RPMI8226 (cell line): ENCODE measurements around the gene SMYD4.
"Not testable (repeated sequence)": the region's sequence is repeated elsewhere in the genome, so short reads cannot be mapped to it uniquely, and the experiment has no call there.

Experiments
- DNase-seq: peaks from one replicate; pipeline ENCODE4 v3.0.0-alpha.2; 2015

The SMYD4 gene

DNA sequence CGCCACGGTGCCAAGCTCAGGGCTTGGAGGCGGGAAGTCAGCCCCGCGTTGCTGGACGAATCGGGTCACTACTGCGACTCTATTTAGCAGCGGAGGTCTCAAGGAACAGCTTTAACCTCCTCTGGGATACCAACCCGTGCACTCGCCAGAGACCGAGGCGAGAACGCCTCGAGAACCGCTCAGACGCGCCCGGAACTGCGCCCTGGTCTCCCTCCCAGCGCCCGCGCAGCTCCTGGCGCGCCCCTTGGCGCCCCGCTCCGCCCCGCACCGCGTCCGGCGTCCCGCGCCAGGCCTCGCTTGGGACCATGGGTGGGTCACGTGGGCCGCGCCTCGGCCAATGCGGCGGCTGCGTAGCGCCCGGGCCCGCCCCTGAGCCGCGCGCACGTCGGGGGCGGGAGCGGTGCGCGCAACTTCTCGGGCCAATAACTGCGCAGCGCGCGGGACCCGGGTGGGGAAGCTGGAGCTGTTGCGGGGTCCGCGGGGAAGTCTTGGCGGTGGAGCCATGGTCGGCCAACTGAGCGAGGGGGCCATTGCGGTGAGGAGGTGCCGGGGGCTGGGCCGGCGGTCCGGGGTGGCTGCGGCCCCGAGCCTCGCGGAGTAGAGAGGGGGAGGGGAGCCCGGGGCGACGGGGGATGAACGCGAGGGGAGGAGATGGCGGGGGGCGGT lies at the start of gene SMYD4, which contains the start of gene RPA1:
TSS of gene SMYD4 (minus strand) at position 311 of the 666 bp plus-strand sequence. CDS start 1,908 bp downstream, outside the sequence.
TSS of gene RPA1 (plus strand) at position 414 of the 666 bp plus-strand sequence. CDS start at position 503, 89 bp downstream.
- DNase-seq, result peak; percentile 90

DNA sequence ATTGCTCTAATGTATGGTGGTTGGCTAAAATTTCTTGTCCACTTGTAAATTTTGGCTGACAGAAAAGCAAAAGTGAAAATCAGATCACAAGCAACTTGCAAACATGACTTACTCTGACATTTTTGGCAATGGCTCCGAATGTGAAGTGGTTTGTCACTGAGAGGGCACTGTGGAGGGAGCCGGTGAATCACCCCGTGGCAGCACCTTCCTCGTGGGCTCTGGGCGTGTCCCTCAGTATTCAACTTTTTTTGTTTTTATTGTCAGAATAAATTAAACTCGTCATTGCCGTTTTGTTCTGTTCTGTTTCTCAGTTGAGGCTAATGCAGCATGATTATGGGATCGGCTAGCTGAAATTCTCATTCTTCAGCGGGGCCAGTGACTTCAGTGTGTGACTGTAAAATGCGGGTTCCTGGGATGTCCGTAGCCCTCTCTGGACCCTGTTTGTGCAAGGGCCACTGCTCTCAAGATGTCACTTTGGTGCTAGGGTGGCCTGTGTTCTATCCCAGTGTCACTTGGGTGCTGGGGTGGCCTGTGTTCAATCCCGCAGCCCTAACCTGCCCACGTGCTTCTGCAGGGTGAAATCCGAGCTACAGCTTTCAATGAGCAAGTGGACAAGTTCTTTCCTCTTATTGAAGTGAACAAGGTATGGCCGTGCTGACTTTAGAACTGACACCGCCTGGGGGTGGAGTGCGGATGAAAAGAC lies 48.9 kb upstream of the SMYD4 start:
- DNase-seq, result no peak

DNA sequence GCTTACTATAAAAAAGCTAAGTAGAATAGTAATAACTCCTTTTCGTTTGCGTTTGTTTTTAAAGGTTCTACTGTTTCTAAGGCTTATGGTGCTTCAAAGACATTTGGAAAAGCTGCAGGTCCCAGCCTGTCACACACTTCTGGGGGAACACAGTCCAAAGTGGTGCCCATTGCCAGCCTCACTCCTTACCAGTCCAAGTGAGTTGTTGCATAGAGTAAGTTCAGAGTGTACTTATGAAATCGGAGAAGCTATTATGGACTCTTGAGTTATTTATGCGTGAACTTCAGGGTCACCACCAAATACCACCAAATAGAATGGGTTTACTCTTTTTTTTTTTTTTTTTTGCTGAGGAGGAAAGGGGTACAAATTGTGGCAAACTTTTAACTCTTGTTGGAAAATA lies 45.9 kb upstream of the SMYD4 start:
- no peak for DNase-seq

DNA sequence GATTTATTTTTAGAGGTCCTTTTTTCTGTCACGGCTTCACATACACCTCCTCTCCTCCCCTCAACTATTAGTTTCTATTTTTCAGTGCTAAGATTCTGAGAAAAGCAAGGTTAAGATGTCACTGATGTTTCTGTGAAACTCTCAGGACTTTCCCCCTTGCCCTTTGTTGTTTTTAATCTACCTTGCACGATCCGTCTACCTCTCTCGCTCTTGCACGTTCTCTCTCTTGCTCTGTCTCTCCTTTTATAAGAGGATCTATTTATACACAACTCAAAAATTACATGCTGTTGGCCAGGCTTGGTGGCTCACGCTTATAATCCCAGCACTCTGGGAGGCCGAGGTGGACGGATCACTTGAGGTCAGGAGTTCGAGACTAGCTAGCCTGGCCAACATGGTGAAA lies 43.7 kb upstream of the SMYD4 start:
- DNase-seq, result no peak

- no peak for DNase-seq
Observed at GRCh38 chr17:1872976-1873375, 43.3 kb upstream of the SMYD4 start.

GRCh38 chr17:1872254-1872653 lies 42.6 kb upstream of the SMYD4 start:
- DNase-seq, result no peak

- no peak for DNase-seq
Observed at GRCh38 chr17:1871756-1872155, 42.1 kb upstream of the SMYD4 start.

DNA sequence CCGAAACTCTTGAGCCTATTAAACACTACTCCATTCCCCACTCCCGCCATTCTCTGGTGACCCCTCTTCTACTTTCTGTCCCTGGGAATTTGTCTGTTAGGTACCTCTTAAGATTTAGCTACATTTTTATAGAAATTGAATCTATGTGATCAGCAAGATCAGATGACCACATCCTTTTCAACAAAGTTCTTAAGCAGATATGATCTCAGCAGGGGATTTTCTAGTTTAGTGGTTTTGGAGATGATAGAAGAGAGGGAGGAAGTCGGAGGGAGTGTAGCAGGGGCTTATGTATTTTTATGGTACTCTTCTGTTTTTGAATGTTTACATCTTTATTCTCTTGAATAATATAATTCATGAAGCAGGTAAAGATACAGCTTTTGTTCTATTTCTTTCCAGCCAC lies 40.9 kb upstream of the SMYD4 start:
- no peak for DNase-seq

- no peak for DNase-seq
Observed at GRCh38 chr17:1868090-1868489, 38.4 kb upstream of the SMYD4 start.

- no peak for DNase-seq
Observed at GRCh38 chr17:1867307-1867706, 37.6 kb upstream of the SMYD4 start.

DNA sequence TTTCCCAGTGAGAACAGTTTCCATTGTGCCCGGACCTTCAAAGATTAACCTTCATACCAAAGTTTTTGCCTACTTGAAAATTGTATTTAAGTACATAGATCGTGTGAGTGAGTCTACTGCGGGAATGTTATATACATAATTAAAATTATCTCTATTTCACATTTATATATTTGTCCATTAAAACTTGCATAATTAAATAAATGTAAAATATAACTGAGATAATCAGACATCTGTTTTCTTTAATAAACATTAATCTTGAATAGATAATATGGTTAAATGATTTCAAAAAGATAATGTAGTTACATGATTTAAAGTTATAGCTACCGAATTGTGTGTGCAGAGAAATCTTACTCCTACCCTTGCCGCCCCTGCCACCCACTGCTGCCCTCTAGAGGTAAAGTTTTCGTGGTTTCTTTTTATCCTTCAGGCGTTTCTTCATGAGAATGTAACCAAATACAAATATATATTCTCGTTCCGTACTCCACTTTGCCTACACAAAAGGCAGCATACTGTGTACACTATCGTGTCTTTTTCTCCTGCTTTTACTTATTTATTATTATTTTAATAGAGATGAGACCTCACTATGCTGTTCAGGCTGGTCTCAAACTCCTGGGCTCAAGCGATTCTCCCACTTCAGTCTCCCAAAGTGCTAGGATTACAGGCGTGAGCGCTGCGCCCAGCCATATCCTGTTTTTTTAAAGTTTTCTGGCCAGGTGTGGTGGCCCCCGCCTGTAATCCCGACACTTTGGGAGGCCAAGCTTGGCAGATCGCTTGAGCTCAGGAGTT lies 35.7 kb upstream of the SMYD4 start:
- peak; percentile 36 for DNase-seq

DNA sequence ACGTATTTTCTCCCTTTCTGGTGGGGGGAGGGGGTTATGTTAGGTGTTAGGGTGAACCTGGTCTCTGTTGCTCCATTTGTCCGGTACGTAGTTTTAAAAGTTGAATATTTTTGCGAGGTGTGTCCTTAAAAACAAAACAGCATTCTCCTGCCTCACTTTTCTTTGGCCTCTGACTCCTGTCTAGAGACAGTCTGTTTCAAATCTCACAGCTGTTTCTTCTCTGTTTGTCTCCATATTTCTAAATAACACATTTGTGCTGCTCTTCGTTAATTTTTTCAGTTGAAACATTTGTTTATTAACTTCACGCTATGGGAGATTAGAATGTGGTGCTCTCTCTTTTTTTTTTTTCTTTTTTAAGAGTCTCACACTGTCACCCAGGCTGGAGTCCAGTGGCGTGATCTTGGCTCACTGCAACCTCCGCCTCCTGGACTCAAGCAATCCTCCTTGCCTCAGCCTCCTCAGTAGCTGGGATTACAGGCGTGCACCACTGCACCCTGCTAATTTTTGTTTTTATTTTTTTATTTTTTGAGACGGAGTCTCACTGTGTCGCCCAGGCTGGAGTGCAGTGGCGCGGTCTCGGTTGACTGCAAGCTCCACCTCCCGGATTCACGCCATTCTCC lies 31.8 kb upstream of the SMYD4 start:
- no peak for DNase-seq

DNA sequence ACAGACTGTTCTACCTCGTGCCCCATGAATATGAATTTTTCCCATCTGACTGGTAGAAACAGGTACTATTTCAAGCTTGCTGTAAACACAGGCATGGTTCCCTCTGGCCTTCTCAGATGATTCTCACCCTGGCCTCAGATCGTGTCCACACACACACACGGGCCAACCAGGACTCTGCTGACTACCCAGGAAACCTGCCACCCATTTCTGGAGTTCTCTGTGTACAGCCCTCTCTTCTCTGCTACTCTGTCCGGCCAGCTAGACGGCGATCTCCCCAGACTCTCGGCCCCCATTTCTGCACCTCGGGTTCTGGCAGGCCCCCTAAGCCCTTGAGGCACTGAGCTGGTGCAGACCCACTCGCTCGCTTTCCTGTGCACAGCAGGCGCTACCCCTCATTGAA lies 31.3 kb upstream of the SMYD4 start:
- no peak for DNase-seq

- DNase-seq, result not testable (repeated sequence)
Observed at GRCh38 chr17:1856462-1856861, 26.8 kb upstream of the SMYD4 start.

DNA sequence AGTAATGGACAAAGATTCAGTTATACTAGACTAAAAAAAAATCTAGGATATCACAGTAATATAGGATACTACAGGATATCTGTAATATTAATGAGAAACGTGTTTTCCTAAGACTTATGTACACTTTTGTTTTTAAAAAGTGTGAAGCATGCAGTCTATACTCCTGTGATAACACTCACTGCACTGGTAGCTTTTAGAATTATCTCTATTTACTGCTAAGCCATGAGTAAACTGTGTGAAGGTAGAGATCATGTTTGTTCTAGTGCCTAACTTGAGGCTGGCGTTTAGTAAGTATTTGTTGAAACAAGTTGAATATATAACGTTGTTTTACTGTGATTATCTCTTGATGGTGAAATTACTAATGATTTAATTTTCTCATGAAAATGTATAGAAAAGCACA lies 24.0 kb upstream of the SMYD4 start:
- DNase-seq, result no peak

DNA sequence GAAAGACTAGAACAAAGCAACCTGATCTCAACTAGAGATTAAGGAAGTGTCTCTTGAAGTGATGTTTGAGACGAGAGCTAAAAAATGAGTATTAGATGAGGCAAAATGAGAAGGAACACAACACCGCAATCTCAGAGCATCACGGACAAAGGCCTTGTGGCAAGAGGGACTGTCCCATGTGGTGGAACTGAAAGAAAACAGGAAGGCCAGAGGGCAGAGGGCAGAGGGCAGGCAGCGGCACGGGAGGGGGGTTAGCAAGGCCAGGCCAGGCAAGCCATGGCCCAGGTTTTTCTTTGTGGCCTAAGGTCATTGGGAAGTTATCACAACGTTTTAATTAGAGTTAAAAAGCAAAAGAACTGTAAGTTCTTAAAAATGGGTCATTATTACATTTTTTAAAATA lies 22.6 kb upstream of the SMYD4 start:
- DNase-seq, result no peak

- DNase-seq, result no peak
Observed at GRCh38 chr17:1847191-1847590, 17.5 kb upstream of the SMYD4 start.

- DNase-seq, result no peak
Observed at GRCh38 chr17:1843947-1844346, 14.2 kb upstream of the SMYD4 start.

GRCh38 chr17:1839516-1839915 lies 9.8 kb upstream of the SMYD4 start:
- no peak for DNase-seq

GRCh38 chr17:1834380-1835149 lies 4.9 kb upstream of the SMYD4 start:
- no peak for DNase-seq

- peak; percentile 15 for DNase-seq
Observed at GRCh38 chr17:1830288-1830687, 586 bp upstream of the SMYD4 start.

GRCh38 chr17:1829216-1829591 lies 498 bp downstream of the SMYD4 start:
- DNase-seq, result no peak
